ENCODE results near the gene DENND5A.

DNA sequence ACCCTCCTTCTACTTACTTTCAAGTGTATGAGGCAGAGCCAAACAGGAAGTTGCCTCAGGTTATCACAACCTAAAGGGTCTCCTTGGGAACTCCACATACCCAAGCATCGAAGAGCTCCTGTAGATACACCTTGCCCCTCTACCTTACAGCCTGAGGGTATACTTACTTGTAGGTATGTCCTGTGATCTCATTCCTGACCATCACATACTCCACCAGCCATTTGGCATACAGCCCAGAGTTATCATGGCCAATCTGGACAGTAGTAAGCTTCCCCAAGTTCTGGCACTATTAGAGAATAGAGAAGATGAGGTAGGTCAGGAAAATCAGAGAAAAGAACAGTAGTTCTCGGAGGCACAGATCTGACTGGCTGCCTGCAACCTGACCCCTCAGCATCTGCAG lies 120.3 kb downstream of the DENND5A start:
- TF ChIP-seq, protein P1, sequence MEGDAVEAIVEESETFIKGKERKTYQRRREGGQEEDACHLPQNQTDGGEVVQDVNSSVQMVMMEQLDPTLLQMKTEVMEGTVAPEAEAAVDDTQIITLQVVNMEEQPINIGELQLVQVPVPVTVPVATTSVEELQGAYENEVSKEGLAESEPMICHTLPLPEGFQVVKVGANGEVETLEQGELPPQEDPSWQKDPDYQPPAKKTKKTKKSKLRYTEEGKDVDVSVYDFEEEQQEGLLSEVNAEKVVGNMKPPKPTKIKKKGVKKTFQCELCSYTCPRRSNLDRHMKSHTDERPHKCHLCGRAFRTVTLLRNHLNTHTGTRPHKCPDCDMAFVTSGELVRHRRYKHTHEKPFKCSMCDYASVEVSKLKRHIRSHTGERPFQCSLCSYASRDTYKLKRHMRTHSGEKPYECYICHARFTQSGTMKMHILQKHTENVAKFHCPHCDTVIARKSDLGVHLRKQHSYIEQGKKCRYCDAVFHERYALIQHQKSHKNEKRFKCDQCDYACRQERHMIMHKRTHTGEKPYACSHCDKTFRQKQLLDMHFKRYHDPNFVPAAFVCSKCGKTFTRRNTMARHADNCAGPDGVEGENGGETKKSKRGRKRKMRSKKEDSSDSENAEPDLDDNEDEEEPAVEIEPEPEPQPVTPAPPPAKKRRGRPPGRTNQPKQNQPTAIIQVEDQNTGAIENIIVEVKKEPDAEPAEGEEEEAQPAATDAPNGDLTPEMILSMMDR (IDR thresholded peaks at IDR 0.05) = no peak
- no peak for TF ChIP-seq POLR2A (IDR thresholded peaks at IDR 0.05)

All from right lobe of liver (tissue), 4 donors.